Measurements from ENCODE around the gene GLRA1. TPM values are rescaled to one million over a fixed set of nuclear protein-coding genes. Genes with fewer than 3 reads are reported as not detected.

The GLRA1 gene
- not detected in 2 replicates for total RNA-seq

GRCh38 chr5:151924564-151925301 is at the start of gene GLRA1:
TSS of gene GLRA1 (minus strand) at chr5:151924851. CDS start at chr5:151924549, 302 bp downstream.
- Histone ChIP-seq H3K27me3 (ENCODE audit: control insufficient read depth, insufficient read depth, low read length) (peaks cover 2% of the 10 kb centered on the region), H3K36me3 (ENCODE audit: control insufficient read depth, insufficient read depth, low read length) (no peaks in the 10 kb centered on the region), H3K4me3 (ENCODE audit: low read depth, low read length) (no peak within 1 kb of the TSS)
- DNase-seq (ENCODE audit: low read depth) (peak; percentile 10), FAIRE-seq (no peak)
- TF ChIP-seq CTCF (IDR thresholded peaks at IDR 0.05; ENCODE audit: insufficient read depth, low read length, severe bottlenecking): no peak

GRCh38 chr5:151970885-151971284 is 46.2 kb upstream of the GLRA1 start:
- FAIRE-seq: no peak
- TF ChIP-seq CTCF (IDR thresholded peaks at IDR 0.05; ENCODE audit: insufficient read depth, low read length, severe bottlenecking): no peak
- no peak overlapping the region for H3K4me3 ChIP-seq (ENCODE audit: low read depth, low read length)

GRCh38 chr5:151967865-151968264 is 43.2 kb upstream of the GLRA1 start:
- no peak overlapping the region for H3K4me3 ChIP-seq (ENCODE audit: low read depth, low read length)
- FAIRE-seq (no peak), DNase-seq (ENCODE audit: low read depth) (no peak)
- TF ChIP-seq CTCF (IDR thresholded peaks at IDR 0.05; ENCODE audit: insufficient read depth, low read length, severe bottlenecking): no peak
- no peaks in the 10 kb centered on the region for H3K27me3 ChIP-seq (ENCODE audit: control insufficient read depth, insufficient read depth, low read length)
- no peaks in the 10 kb centered on the region for H3K36me3 ChIP-seq (ENCODE audit: control insufficient read depth, insufficient read depth, low read length)

More at GRCh38 chr5:151970885-151971284, 46.2 kb upstream of the GLRA1 start:
- no peaks in the 10 kb centered on the region for H3K36me3 ChIP-seq (ENCODE audit: control insufficient read depth, insufficient read depth, low read length)
- no peaks in the 10 kb centered on the region for H3K27me3 ChIP-seq (ENCODE audit: control insufficient read depth, insufficient read depth, low read length)
- peak; percentile 21 for DNase-seq (ENCODE audit: low read depth)

GRCh38 chr5:151966046-151966445 is 41.4 kb upstream of the GLRA1 start:
- no peak overlapping the region for H3K4me3 ChIP-seq (ENCODE audit: low read depth, low read length)
- no peaks in the 10 kb centered on the region for H3K27me3 ChIP-seq (ENCODE audit: control insufficient read depth, insufficient read depth, low read length)
- no peak for TF ChIP-seq CTCF (IDR thresholded peaks at IDR 0.05; ENCODE audit: insufficient read depth, low read length, severe bottlenecking)
- no peaks in the 10 kb centered on the region for H3K36me3 ChIP-seq (ENCODE audit: control insufficient read depth, insufficient read depth, low read length)
- peak; percentile 82 for FAIRE-seq
- no peak for DNase-seq (ENCODE audit: low read depth)

- DNase-seq (ENCODE audit: low read depth) (no peak), FAIRE-seq (no peak)
- no peaks in the 10 kb centered on the region for H3K27me3 ChIP-seq (ENCODE audit: control insufficient read depth, insufficient read depth, low read length)
- H3K36me3 ChIP-seq (ENCODE audit: control insufficient read depth, insufficient read depth, low read length): no peaks in the 10 kb centered on the region
- no peak for TF ChIP-seq CTCF (IDR thresholded peaks at IDR 0.05; ENCODE audit: insufficient read depth, low read length, severe bottlenecking)
- no peak overlapping the region for H3K4me3 ChIP-seq (ENCODE audit: low read depth, low read length)
Measured at GRCh38 chr5:151964471-151964870, 39.8 kb upstream of the GLRA1 start.

GRCh38 chr5:151961557-151961956 is 36.9 kb upstream of the GLRA1 start:
- Histone ChIP-seq H3K4me3 (ENCODE audit: low read depth, low read length) (no peak overlapping the region), H3K36me3 (ENCODE audit: control insufficient read depth, insufficient read depth, low read length) (no peaks in the 10 kb centered on the region), H3K27me3 (ENCODE audit: control insufficient read depth, insufficient read depth, low read length) (no peaks in the 10 kb centered on the region)
- TF ChIP-seq CTCF (IDR thresholded peaks at IDR 0.05; ENCODE audit: insufficient read depth, low read length, severe bottlenecking): no peak
- FAIRE-seq: no peak
- DNase-seq (ENCODE audit: low read depth): no peak
